HL-60 (cell line): ENCODE data around the gene CALHM5.

Source experiments
- CTCF ChIP-seq: IDR thresholded peaks from one replicate; pipeline ENCODE4 v1.5.1; 2011; ENCODE audit warnings: low read length, control low read depth, inconsistent platforms; ENCODE audit not compliant: insufficient read depth
- GABPA ChIP-seq: IDR thresholded peaks from 2 replicates; pipeline ENCODE4 v1.6.1; 2012; ENCODE audit warnings: low read depth
- POLR2AphosphoS5 ChIP-seq: IDR thresholded peaks from 2 replicates; pipeline ENCODE4 v1.6.1; 2012; ENCODE audit warnings: low read depth
- REST ChIP-seq: IDR thresholded peaks from 2 replicates; pipeline ENCODE4 v1.6.1; 2012; ENCODE audit warnings: low read depth; ENCODE audit not compliant: insufficient replicate concordance

GRCh38 chr6:116491610-116492330 is 19.7 kb upstream of the CALHM5 start:
- TF ChIP-seq CTCF (no peak), GABPA (no peak), POLR2AphosphoS5 (no peak), REST (no peak)
